Neural cell (in vitro differentiated cells): ENCODE results near the gene CD300LB. TPM values are rescaled to one million over a fixed set of nuclear protein-coding genes. Genes with fewer than 3 reads are reported as not detected.

Experiments
- H2AFZ ChIP-seq: fragments of 200-600, 300-800 bp; sonication (generic), shearing (Covaris generic); 2 replicates; pipeline ENCODE4 v1.6.0; 2014; ENCODE audit warnings: low read depth, mild to moderate bottlenecking, antibody characterized with exemption, low read length, moderate library complexity
- H3F3A ChIP-seq: fragments of 200-600 bp; shearing (Covaris generic); 2 replicates; pipeline ENCODE4 v1.6.1; 2016; ENCODE audit warnings: mild to moderate bottlenecking, moderate library complexity, mixed read lengths, antibody characterized with exemption, low read length; ENCODE audit not compliant: insufficient read depth, poor library complexity, severe bottlenecking
- H3K27ac ChIP-seq: fragments of 200-600, 300-800 bp; sonication (generic), shearing (Covaris generic); 2 replicates; pipeline ENCODE4 v1.5.1; 2014; ENCODE audit warnings: mild to moderate bottlenecking, low read length, moderate library complexity
- H3K27me3 ChIP-seq: fragments of 300-800, 200-600 bp; sonication (generic), shearing (Covaris generic); 2 replicates; pipeline ENCODE4 v1.6.0; 2014; ENCODE audit warnings: mild to moderate bottlenecking, low read depth, low read length, moderate library complexity; ENCODE audit not compliant: insufficient read depth
- H3K36me3 ChIP-seq: fragments of 300-800, 200-600 bp; sonication (generic), shearing (Covaris generic); 2 replicates; pipeline ENCODE4 v1.5.1; 2014; ENCODE audit warnings: mild to moderate bottlenecking, antibody characterized with exemption, low read length, moderate library complexity; ENCODE audit not compliant: insufficient read depth
- H3K4me2 ChIP-seq: fragments of 300-800, 200-600 bp; sonication (generic), shearing (Covaris generic); 2 replicates; pipeline ENCODE4 v1.6.0; 2014; ENCODE audit warnings: mild to moderate bottlenecking, low read length
- H3K4me3 ChIP-seq: fragments of 300-800, 200-600 bp; sonication (generic), shearing (Covaris generic); 2 replicates; pipeline ENCODE4 v1.5.1; 2014; ENCODE audit warnings: mild to moderate bottlenecking, low read length, moderate library complexity
- H3K79me2 ChIP-seq: fragments of 200-600 bp; shearing (Covaris generic); replicated peaks from 2 replicates; pipeline ENCODE4 v1.6.0; 2014; ENCODE audit warnings: mild to moderate bottlenecking, low read length, moderate library complexity; ENCODE audit not compliant: insufficient read depth
- H3K9ac ChIP-seq: fragments of 300-800, 200-600 bp; sonication (generic), shearing (Covaris generic); 2 replicates; pipeline ENCODE4 v1.6.1; 2016; ENCODE audit warnings: mild to moderate bottlenecking, low read length, mixed read lengths
- H3K9me2 ChIP-seq: fragments of 200-600 bp; shearing (Covaris generic); 2 replicates; pipeline ENCODE4 v1.6.1; 2016; ENCODE audit warnings: mild to moderate bottlenecking, low read length, mixed read lengths; ENCODE audit not compliant: insufficient read depth
- H3K9me3 ChIP-seq: fragments of 200-600, 300-800 bp; sonication (generic), shearing (Covaris generic); 2 replicates; pipeline ENCODE4 v1.6.1; 2016; ENCODE audit warnings: mild to moderate bottlenecking, mixed run types, low read length, moderate library complexity, mixed read lengths
- H4K20me1 ChIP-seq: fragments of 200-600 bp; shearing (Covaris generic); 2 replicates; pipeline ENCODE4 v1.6.1; 2016; ENCODE audit warnings: mild to moderate bottlenecking, mixed run types; ENCODE audit not compliant: insufficient read depth
- CTCF ChIP-seq: fragments of 450-650 bp; IDR thresholded peaks from 2 replicates; pipeline ENCODE4 v1.5.1; 2014; ENCODE audit warnings: antibody characterized with exemption, mild to moderate bottlenecking, moderate library complexity; ENCODE audit not compliant: poor library complexity, severe bottlenecking
- EP300 ChIP-seq: fragments of 450-650 bp; conservative IDR thresholded peaks from 2 replicates; pipeline ENCODE4 v1.6.1; 2014; ENCODE audit warnings: antibody characterized with exemption, mild to moderate bottlenecking, moderate library complexity; ENCODE audit not compliant: poor library complexity, severe bottlenecking
- EZH2 ChIP-seq: fragments of 200-600, 300-800 bp; shearing (Covaris generic), sonication (generic); IDR thresholded peaks from 2 replicates; pipeline ENCODE4 v1.6.1; 2014; ENCODE audit warnings: antibody characterized with exemption, low read length, borderline replicate concordance, mild to moderate bottlenecking; ENCODE audit not compliant: insufficient read depth, poor library complexity, severe bottlenecking
- MXI1 ChIP-seq: fragments of 450-650 bp; conservative IDR thresholded peaks from 2 replicates; pipeline ENCODE4 v1.6.1; 2014; ENCODE audit warnings: antibody characterized with exemption, mild to moderate bottlenecking; ENCODE audit not compliant: poor library complexity, severe bottlenecking
- POLR2AphosphoS5 ChIP-seq: IDR thresholded peaks from 2 replicates; pipeline ENCODE4 v1.6.1; 2012
- RAD21 ChIP-seq: fragments of 450-650 bp; conservative IDR thresholded peaks from 2 replicates; pipeline ENCODE4 v1.6.1; 2014; ENCODE audit warnings: antibody characterized with exemption, mild to moderate bottlenecking, moderate library complexity
- REST ChIP-seq: IDR thresholded peaks from 2 replicates; pipeline ENCODE4 v1.6.1; 2012; ENCODE audit warnings: borderline replicate concordance
- SMC3 ChIP-seq: fragments of 450-650 bp; conservative IDR thresholded peaks from 2 replicates; pipeline ENCODE4 v1.6.1; 2014; ENCODE audit warnings: antibody characterized with exemption, mild to moderate bottlenecking, moderate library complexity; ENCODE audit not compliant: poor library complexity
- TAF1 ChIP-seq: IDR thresholded peaks from 2 replicates; pipeline ENCODE4 v1.6.1; 2012; ENCODE audit warnings: low read depth
- polyA plus RNA-seq: library from polyadenylated mRNA; depleted of rRNA; stranded (reverse); fragments of >200 nt; gene quantifications from 2 replicates; pipeline ENCODE4 v1.2.3, GENCODE V29; 2014

The CD300LB gene
- polyA plus RNA-seq, 1 donor from 2014 or later: not detected

- no peaks in the 10 kb centered on the region for H3K9me2 ChIP-seq
- no peaks in the 10 kb centered on the region for H4K20me1 ChIP-seq
- H3K79me2 ChIP-seq: no peaks in the 10 kb centered on the region
- H3K9me3 ChIP-seq: no peaks in the 10 kb centered on the region
- no peak for TF ChIP-seq RAD21
- no peak overlapping the region for H2AFZ ChIP-seq
- no peak overlapping the region for H3K27ac ChIP-seq
- H3K4me3 ChIP-seq: no peak overlapping the region
- H3K9ac ChIP-seq: no peak overlapping the region
- H3K36me3 ChIP-seq: no peaks in the 10 kb centered on the region
- H3F3A ChIP-seq: no peaks in the 10 kb centered on the region
- H3K27me3 ChIP-seq: no peaks in the 10 kb centered on the region
- no peak overlapping the region for H3K4me2 ChIP-seq
Measured at GRCh38 chr17:74555427-74555940, 24.2 kb upstream of the CD300LB start.

- no peak for TF ChIP-seq REST
- no peak for TF ChIP-seq TAF1
- no peak for TF ChIP-seq POLR2AphosphoS5
- TF ChIP-seq SMC3: no peak
- TF ChIP-seq EP300: no peak
- TF ChIP-seq EZH2: no peak
- TF ChIP-seq CTCF: no peak
- TF ChIP-seq RAD21: no peak
- TF ChIP-seq MXI1: no peak
- no peak overlapping the region for H2AFZ ChIP-seq
- H3K27me3 ChIP-seq: no peaks in the 10 kb centered on the region
- no peaks in the 10 kb centered on the region for H3K9me2 ChIP-seq
- H4K20me1 ChIP-seq: no peaks in the 10 kb centered on the region
- no peak overlapping the region for H3K4me2 ChIP-seq
- H3K36me3 ChIP-seq: no peaks in the 10 kb centered on the region
- no peaks in the 10 kb centered on the region for H3F3A ChIP-seq
- H3K9me3 ChIP-seq: no peaks in the 10 kb centered on the region
- H3K4me3 ChIP-seq: no peak overlapping the region
- no peak overlapping the region for H3K27ac ChIP-seq
- no peak overlapping the region for H3K9ac ChIP-seq
- no peaks in the 10 kb centered on the region for H3K79me2 ChIP-seq
Measured at GRCh38 chr17:74554909-74555308, 23.6 kb upstream of the CD300LB start.

GRCh38 chr17:74552037-74552436 is 20.8 kb upstream of the CD300LB start:
- H3K4me3 ChIP-seq: peak overlapping the region; percentile 35
- no peaks in the 10 kb centered on the region for H3K79me2 ChIP-seq
- H3K27me3 ChIP-seq: no peaks in the 10 kb centered on the region
- no peaks in the 10 kb centered on the region for H3F3A ChIP-seq
- H2AFZ ChIP-seq: no peak overlapping the region
- peak overlapping the region; percentile 44 for H3K27ac ChIP-seq
- no peaks in the 10 kb centered on the region for H4K20me1 ChIP-seq
- no peaks in the 10 kb centered on the region for H3K9me2 ChIP-seq
- no peaks in the 10 kb centered on the region for H3K9me3 ChIP-seq
- H3K4me2 ChIP-seq: peak overlapping the region; percentile 20
- H3K36me3 ChIP-seq: no peaks in the 10 kb centered on the region
- TF ChIP-seq MXI1 (peak; percentile 64), EP300 (peak; percentile 67), POLR2AphosphoS5 (peak; percentile 68), EZH2 (no peak)
- peak overlapping the region; percentile 38 for H3K9ac ChIP-seq
